Common myeloid progenitor, CD34-positive (primary cell): ENCODE results near the gene GATA1.

Experiments used
- CTCF ChIA-PET: fragments of 350-600 bp; sonication (Branson Sonifier 250); formaldehyde crosslinking; loops from one replicate; lab custom pipeline; 2021; ENCODE audit warnings: antibody characterized with exemption; lab: Charles Lee
- POLR2A ChIA-PET: fragments of 350-600 bp; sonication (Branson Sonifier 250); formaldehyde crosslinking; loops from one replicate; lab custom pipeline; 2021; ENCODE audit warnings: antibody characterized with exemption; lab: Charles Lee
- DNase-seq, 3 donors: peaks; one replicate each; pipeline versions ENCODE4 v3.0.0 to v3.0.0-alpha.2; 2013
- H3K27ac ChIP-seq, 2 experiments: 1 replicate in 1 of 2; 2 replicates in 1 of 2; pipeline ENCODE4 v1.7.0; 2013; ENCODE audit warnings: inconsistent platforms in 2 of 2, low read length in 2 of 2, mild to moderate bottlenecking in 2 of 2, low read depth in 1 of 2, moderate library complexity in 1 of 2; ENCODE audit not compliant: severe bottlenecking in 2 of 2, insufficient read depth in 1 of 2, poor library complexity in 1 of 2
- H3K27me3 ChIP-seq, 5 experiments: replicated peaks in 2 of 5; 1 replicate in 3 of 5; 2 replicates in 2 of 5; pipeline versions ENCODE4 v1.6.1 to v1.7.0; 2013; ENCODE audit warnings: low read length in 4 of 5, mild to moderate bottlenecking in 2 of 5, moderate library complexity in 2 of 5, inconsistent platforms in 1 of 5; ENCODE audit not compliant: insufficient read depth in 5 of 5, control insufficient read depth in 4 of 5
- H3K36me3 ChIP-seq, 4 experiments: 1 replicate in 2 of 4; 2 replicates in 2 of 4; pipeline versions ENCODE4 v1.6.1 to v1.7.0; 2013; ENCODE audit warnings: low read length in 3 of 4, control low read depth in 1 of 4, mild to moderate bottlenecking in 1 of 4; ENCODE audit not compliant: control insufficient read depth in 4 of 4, insufficient read depth in 4 of 4
- H3K4me1 ChIP-seq, 4 experiments: 1 replicate in 3 of 4; 2 replicates in 1 of 4; pipeline versions ENCODE4 v1.6.1 to v1.7.1; 2013; ENCODE audit warnings: low read length in 3 of 4, mild to moderate bottlenecking in 3 of 4, control low read depth in 1 of 4, inconsistent platforms in 1 of 4, moderate library complexity in 1 of 4; ENCODE audit not compliant: control insufficient read depth in 4 of 4, insufficient read depth in 4 of 4; ENCODE audit errors: control extremely low read depth in 1 of 4
- H3K4me3 ChIP-seq, 7 experiments: 1 replicate in 4 of 7; 2 replicates in 3 of 7; pipeline versions ENCODE4 v1.5.1 to v1.7.0; 2013; ENCODE audit warnings: mild to moderate bottlenecking in 7 of 7, low read length in 6 of 7, moderate library complexity in 6 of 7, inconsistent platforms in 2 of 7, low read depth in 2 of 7, control low read depth in 1 of 7; ENCODE audit not compliant: insufficient read depth in 4 of 7, control insufficient read depth in 1 of 7; ENCODE audit errors: extremely low read depth in 1 of 7
- H3K9me3 ChIP-seq, 5 experiments: 1 replicate in 4 of 5; 2 replicates in 1 of 5; pipeline versions ENCODE4 v1.6.1 to v1.7.1; 2013; ENCODE audit warnings: low read length in 4 of 5, mild to moderate bottlenecking in 2 of 5, inconsistent platforms in 1 of 5, low read depth in 1 of 5, moderate library complexity in 1 of 5; ENCODE audit not compliant: control insufficient read depth in 4 of 5, insufficient read depth in 2 of 5; ENCODE audit errors: control extremely low read depth in 1 of 5
- WGBS: methylation state at CpG from one replicate; pipeline ENCODE4 v1.1.5; 2013; ENCODE audit not compliant: insufficient coverage; 5-methylcytosine and 5-hydroxymethylcytosine counted together

GATA1 gene

DNA sequence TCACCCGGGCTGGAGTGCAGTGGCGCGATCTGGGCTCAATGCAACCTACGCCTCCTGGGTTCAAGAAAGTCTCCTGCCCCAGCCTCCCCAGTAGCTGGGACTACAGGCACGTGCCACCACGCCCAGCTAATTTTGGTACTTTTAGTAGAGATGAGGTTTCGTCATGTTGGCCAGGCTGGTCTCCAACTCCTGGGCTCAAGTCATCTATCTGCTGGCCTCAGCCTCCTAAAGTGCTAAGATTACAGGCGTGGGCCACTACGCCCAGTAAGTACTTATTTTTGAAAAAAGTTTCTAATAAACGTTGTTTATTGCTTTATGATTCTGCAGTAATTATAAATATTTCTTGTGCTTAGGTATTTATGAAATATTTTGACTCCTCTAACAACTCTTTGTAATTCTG is 53.3 kb downstream of the GATA1 start:
- POLR2A ChIA-PET: no interaction called here
- 96% methylated on average over 6 of the region's 10 CpGs for WGBS
- no peak for DNase-seq
- no peak overlapping the region for H3K4me3 ChIP-seq
- H3K36me3 ChIP-seq: no peaks in the 10 kb centered on the region
- CTCF ChIA-PET: no interaction called here
- peaks cover 0 to 5% (median 3%) of the 10 kb centered on the region in 4 experiments for H3K4me1 ChIP-seq
- H3K27me3 ChIP-seq: peaks cover 0 to 14% (median 8%) of the 10 kb centered on the region in 5 experiments
- H3K9me3 ChIP-seq: no peaks in the 10 kb centered on the region
- H3K27ac ChIP-seq: no peak overlapping the region
